ENCODE measurements around the gene ESYT2.

Gene ESYT2

GRCh38 chr7:158761945-158762344 is 67.4 kb downstream of the ESYT2 start:
- TF ChIP-seq CTCF (IDR thresholded peaks at IDR 0.05; ENCODE audit: control insufficient read depth, insufficient read depth, low read depth, low read length, missing control alignments), result no peak
- no peak for DNase-seq (ENCODE audit: low read depth)
- H3K4me3 ChIP-seq (ENCODE audit: control insufficient read depth, low read depth, low read length), result no peak overlapping the region

- no peak for DNase-seq (ENCODE audit: low read depth)
- no peak overlapping the region for H3K4me3 ChIP-seq (ENCODE audit: control insufficient read depth, low read depth, low read length)
- TF ChIP-seq CTCF (IDR thresholded peaks at IDR 0.05; ENCODE audit: control insufficient read depth, insufficient read depth, low read depth, low read length, missing control alignments), result peak; percentile 18
These were observed 68.4 kb downstream of the ESYT2 start for GRCh38 chr7:158760936-158761335.

GRCh38 chr7:158760445-158760764 is 68.9 kb downstream of the ESYT2 start:
- no peak for TF ChIP-seq CTCF (IDR thresholded peaks at IDR 0.05; ENCODE audit: control insufficient read depth, insufficient read depth, low read depth, low read length, missing control alignments)
- no peak for DNase-seq (ENCODE audit: low read depth)
- H3K4me3 ChIP-seq (ENCODE audit: control insufficient read depth, low read depth, low read length), result no peak overlapping the region

GRCh38 chr7:158759749-158760444 is 69.4 kb downstream of the ESYT2 start:
- no peak for DNase-seq (ENCODE audit: low read depth)
- H3K4me3 ChIP-seq (ENCODE audit: control insufficient read depth, low read depth, low read length), result no peak overlapping the region
- no peak for TF ChIP-seq CTCF (IDR thresholded peaks at IDR 0.05; ENCODE audit: control insufficient read depth, insufficient read depth, low read depth, low read length, missing control alignments)

GRCh38 chr7:158759245-158759614 is 70.1 kb downstream of the ESYT2 start:
- no peak for DNase-seq (ENCODE audit: low read depth)
- H3K4me3 ChIP-seq (ENCODE audit: control insufficient read depth, low read depth, low read length), result no peak overlapping the region
- TF ChIP-seq CTCF (IDR thresholded peaks at IDR 0.05; ENCODE audit: control insufficient read depth, insufficient read depth, low read depth, low read length, missing control alignments), result no peak

- no peak for TF ChIP-seq CTCF (IDR thresholded peaks at IDR 0.05; ENCODE audit: control insufficient read depth, insufficient read depth, low read depth, low read length, missing control alignments)
- H3K4me3 ChIP-seq (ENCODE audit: control insufficient read depth, low read depth, low read length), result no peak overlapping the region
- DNase-seq (ENCODE audit: low read depth), result no peak
These were observed 70.6 kb downstream of the ESYT2 start for GRCh38 chr7:158758586-158759244.
